ENCODE data around the gene PTPN22.

PTPN22 gene

DNA sequence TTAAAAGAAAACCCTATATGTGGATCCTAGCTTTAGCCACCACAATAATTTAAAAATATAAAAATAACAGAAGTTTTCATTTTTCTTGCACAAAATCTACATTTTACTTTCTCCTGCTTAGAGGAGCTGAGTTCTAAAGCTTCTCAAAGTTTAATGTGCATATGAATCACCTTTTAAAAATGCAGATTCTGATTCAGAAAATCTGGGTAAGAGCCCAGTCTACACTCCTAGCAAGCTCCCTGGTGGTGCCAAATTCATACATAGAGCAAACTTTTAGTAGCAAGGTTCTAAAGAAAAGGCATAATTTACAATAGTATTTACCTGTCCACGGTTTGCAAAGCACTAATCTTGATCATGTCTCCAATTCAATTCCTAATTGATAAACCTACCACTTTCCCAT, 78.5 kb downstream of the PTPN22 start:
- Histone ChIP-seq H3K9me3 (no peaks in the 10 kb centered on the region), H3K4me1 (peaks cover 4% of the 10 kb centered on the region), H3K27me3 (ENCODE audit: low read depth) (no peaks in the 10 kb centered on the region), H3K4me3 (no peak overlapping the region), H3K36me3 (replicated peaks) (peaks cover 6% of the 10 kb centered on the region; the same call in 1 of the 2 replicates)
- in situ Hi-C loops (cut with MboI; ENCODE audit: low sequenced_read_pairs): no loop called here
- DNase-seq (ENCODE audit: low spot score in 2 of 2): no peak

GRCh38 chr1:113792471-113792870, 79.0 kb downstream of the PTPN22 start:
- in situ Hi-C loops (cut with MboI; ENCODE audit: low sequenced_read_pairs): no loop called here
- H3K9me3 ChIP-seq: no peaks in the 10 kb centered on the region
- peaks cover 4% of the 10 kb centered on the region for H3K4me1 ChIP-seq
- no peak overlapping the region for H3K4me3 ChIP-seq
- H3K27me3 ChIP-seq (ENCODE audit: low read depth): no peaks in the 10 kb centered on the region
- H3K36me3 ChIP-seq (replicated peaks): peaks cover 6% of the 10 kb centered on the region; the same call in 1 of the 2 replicates
- DNase-seq (ENCODE audit: low spot score in 2 of 2): no peak

DNA sequence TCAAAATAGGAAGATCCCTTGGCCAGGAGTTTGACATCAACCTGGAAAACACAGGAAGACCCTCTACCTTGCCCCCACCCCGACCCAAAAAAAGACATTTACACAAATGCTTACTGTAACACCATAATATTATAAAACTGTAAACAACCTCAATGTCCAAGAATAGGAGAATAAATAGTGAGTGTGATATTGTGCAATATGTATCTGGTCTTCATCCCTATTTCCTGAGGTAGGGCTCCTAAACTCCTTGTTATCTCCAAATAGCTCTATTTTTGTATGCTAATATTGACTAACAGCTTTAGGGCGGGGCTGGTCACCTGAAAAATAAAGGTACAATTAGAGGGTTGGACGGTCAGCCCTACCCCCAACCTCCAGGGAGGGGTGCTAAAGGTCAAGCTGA, 82.7 kb downstream of the PTPN22 start:
- no peak overlapping the region for H3K4me3 ChIP-seq
- in situ Hi-C loops (cut with MboI; ENCODE audit: low sequenced_read_pairs): no loop called here
- peaks cover 4% of the 10 kb centered on the region for H3K4me1 ChIP-seq
- H3K27me3 ChIP-seq (ENCODE audit: low read depth): no peaks in the 10 kb centered on the region
- H3K36me3 ChIP-seq (replicated peaks): no peaks in the 10 kb centered on the region; the same call in 1 of the 2 replicates
- no peak for DNase-seq (ENCODE audit: low spot score in 2 of 2)
- no peaks in the 10 kb centered on the region for H3K9me3 ChIP-seq

DNA sequence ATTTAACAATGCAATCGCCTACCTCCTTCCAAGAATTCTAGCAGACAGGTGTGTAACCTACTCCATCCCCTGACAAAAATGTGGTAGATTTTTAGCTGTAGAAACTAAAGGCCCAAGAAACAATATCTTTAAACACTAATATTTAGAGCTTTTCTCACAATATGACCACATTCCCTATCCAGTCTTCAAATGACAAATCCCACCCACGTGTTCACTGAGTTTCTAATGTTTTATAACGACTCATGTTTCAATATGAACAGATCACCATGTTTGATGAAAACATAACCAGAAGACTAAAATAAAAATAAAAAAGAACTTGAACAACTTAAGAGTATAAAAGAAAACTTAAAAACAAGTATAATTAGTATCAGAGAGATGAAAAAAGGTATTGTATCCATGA, 83.8 kb downstream of the PTPN22 start:
- no peak overlapping the region for H3K4me3 ChIP-seq
- H3K36me3 ChIP-seq (replicated peaks): no peaks in the 10 kb centered on the region; the same call in 1 of the 2 replicates
- no peaks in the 10 kb centered on the region for H3K9me3 ChIP-seq
- H3K4me1 ChIP-seq: no peaks in the 10 kb centered on the region; the same call in 1 of the 2 replicates
- in situ Hi-C loops (cut with MboI; ENCODE audit: low sequenced_read_pairs): no loop called here
- H3K27me3 ChIP-seq (ENCODE audit: low read depth): no peaks in the 10 kb centered on the region
- no peak for DNase-seq (ENCODE audit: low spot score in 2 of 2)

GRCh38 chr1:113786069-113786468, 85.4 kb downstream of the PTPN22 start:
- Histone ChIP-seq H3K27me3 (ENCODE audit: low read depth) (no peaks in the 10 kb centered on the region), H3K4me1 (no peaks in the 10 kb centered on the region; the same call in 1 of the 2 replicates), H3K36me3 (replicated peaks) (no peaks in the 10 kb centered on the region; the same call in 1 of the 2 replicates), H3K4me3 (no peak overlapping the region), H3K9me3 (no peaks in the 10 kb centered on the region)
- no peak for DNase-seq (ENCODE audit: low spot score in 2 of 2)
- in situ Hi-C loops (cut with MboI; ENCODE audit: low sequenced_read_pairs): no loop called here

- in situ Hi-C loops (cut with MboI; ENCODE audit: low sequenced_read_pairs): no loop called here
- no peaks in the 10 kb centered on the region for H3K9me3 ChIP-seq
- no peaks in the 10 kb centered on the region; the same call in 1 of the 2 replicates for H3K4me1 ChIP-seq
- no peak for DNase-seq (ENCODE audit: low spot score in 2 of 2)
- H3K36me3 ChIP-seq (replicated peaks): no peaks in the 10 kb centered on the region; the same call in 1 of the 2 replicates
- H3K27me3 ChIP-seq (ENCODE audit: low read depth): no peaks in the 10 kb centered on the region
- H3K4me3 ChIP-seq: no peak overlapping the region
These were observed 87.3 kb downstream of the PTPN22 start for GRCh38 chr1:113784104-113784779.

DNA sequence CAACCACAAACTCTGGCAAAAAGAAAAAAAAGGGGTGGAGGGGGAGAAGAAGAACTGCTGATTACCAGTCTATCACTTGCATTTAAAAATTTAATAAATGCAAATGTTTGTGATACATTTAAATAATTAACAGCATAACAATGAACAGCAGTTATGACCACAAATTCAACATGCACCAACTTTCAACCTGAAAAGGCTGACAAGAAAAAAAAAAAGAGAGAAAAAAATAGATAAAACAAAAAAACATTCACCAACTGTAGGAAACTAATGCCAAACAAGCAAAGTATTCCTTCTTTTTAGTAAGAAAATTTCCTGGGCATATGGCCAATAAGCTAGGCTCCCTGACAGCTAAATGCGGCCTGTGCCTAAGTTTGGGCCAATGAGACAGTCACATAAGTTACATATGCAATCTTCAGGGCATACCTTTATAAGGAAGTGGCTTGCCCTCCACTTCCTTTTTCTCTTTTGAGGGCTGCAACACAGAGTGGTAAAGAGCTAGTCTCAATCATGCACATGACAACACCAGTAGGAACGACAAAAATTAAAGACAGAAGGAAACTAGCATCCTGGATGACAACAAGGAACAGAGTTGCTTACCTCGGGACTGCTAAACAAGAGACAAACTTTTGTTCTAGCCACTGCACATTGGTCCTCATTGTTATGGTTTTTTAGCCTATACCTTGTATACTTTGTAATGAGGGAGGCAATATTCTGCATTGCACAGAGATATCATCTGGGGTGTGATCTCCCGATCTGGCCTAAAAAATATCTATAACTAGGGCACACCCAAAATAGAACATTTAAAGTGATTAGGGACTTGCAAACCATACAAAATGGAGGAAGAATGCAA, 88.0 kb downstream of the PTPN22 start:
- no peaks in the 10 kb centered on the region for H3K9me3 ChIP-seq
- no peaks in the 10 kb centered on the region; the same call in 1 of the 2 replicates for H3K36me3 ChIP-seq (replicated peaks)
- no peak for DNase-seq (ENCODE audit: low spot score in 2 of 2)
- no peaks in the 10 kb centered on the region; the same call in 1 of the 2 replicates for H3K4me1 ChIP-seq
- in situ Hi-C loops (cut with MboI; ENCODE audit: low sequenced_read_pairs): no loop called here
- no peaks in the 10 kb centered on the region for H3K27me3 ChIP-seq (ENCODE audit: low read depth)
- H3K4me3 ChIP-seq: no peak overlapping the region

DNA sequence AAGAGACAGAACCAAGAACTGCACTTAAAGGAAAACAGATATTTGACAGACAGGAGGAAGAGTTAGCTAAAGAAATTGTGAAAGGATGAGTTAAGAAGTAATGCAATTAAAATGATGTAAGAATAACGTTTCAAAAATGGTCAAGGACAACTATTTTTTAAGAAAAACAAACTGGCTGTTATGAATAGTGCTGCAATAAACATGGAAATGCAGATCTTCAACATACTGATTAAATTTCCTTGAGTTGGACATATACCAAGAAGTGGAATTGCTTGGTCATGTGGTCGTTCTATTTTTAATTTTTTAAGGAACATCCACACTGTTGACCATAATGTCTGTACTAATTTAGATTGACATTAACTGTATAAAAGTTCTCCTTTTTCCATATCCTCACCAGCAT, 89.1 kb downstream of the PTPN22 start:
- in situ Hi-C loops (cut with MboI; ENCODE audit: low sequenced_read_pairs): no loop called here

GRCh38 chr1:113780374-113781146, 91.0 kb downstream of the PTPN22 start:
- H3K36me3 ChIP-seq (replicated peaks): peaks cover 3% of the 10 kb centered on the region; the same call in 1 of the 2 replicates
- in situ Hi-C loops (cut with MboI; ENCODE audit: low sequenced_read_pairs): no loop called here

More for the DNA sequence above, 89.1 kb downstream of the PTPN22 start:
- no peaks in the 10 kb centered on the region; the same call in 1 of the 2 replicates for H3K4me1 ChIP-seq
- no peak for DNase-seq (ENCODE audit: low spot score in 2 of 2)
- H3K9me3 ChIP-seq: no peaks in the 10 kb centered on the region
- no peaks in the 10 kb centered on the region for H3K36me3 ChIP-seq (replicated peaks)
- H3K4me3 ChIP-seq: no peak overlapping the region
- H3K27me3 ChIP-seq (ENCODE audit: low read depth): no peaks in the 10 kb centered on the region

DNA sequence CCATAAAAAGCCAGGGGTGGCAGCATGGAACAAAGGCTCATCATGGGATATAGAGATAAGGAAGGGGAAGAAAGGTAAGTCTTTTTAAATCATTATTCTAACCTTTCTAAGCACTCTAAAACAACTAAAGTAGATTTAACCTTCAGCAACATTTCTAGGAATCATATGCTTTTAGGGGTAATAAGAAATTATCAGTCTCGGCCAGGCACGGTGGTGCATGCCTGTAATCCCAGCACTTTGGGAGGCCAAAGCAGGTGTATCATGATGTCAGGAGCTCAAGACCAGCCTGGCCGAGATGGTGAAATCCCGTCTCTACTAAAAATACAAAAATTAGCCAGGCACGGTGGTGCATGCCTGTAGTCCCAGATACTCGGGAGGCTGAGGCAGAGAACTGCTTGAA, 92.0 kb downstream of the PTPN22 start:
- in situ Hi-C loops (cut with MboI; ENCODE audit: low sequenced_read_pairs): no loop called here
- H3K36me3 ChIP-seq (replicated peaks): peaks cover 3% of the 10 kb centered on the region; the same call in 1 of the 2 replicates
- no peak for DNase-seq (ENCODE audit: low spot score in 2 of 2)
- no peaks in the 10 kb centered on the region; the same call in 1 of the 2 replicates for H3K4me1 ChIP-seq
- H3K4me3 ChIP-seq: no peak overlapping the region
- no peaks in the 10 kb centered on the region for H3K9me3 ChIP-seq
- no peaks in the 10 kb centered on the region for H3K27me3 ChIP-seq (ENCODE audit: low read depth)

More at GRCh38 chr1:113780374-113781146, 91.0 kb downstream of the PTPN22 start:
- Histone ChIP-seq H3K9me3 (no peaks in the 10 kb centered on the region), H3K4me1 (no peaks in the 10 kb centered on the region; the same call in 1 of the 2 replicates), H3K4me3 (no peak overlapping the region), H3K27me3 (ENCODE audit: low read depth) (no peaks in the 10 kb centered on the region)
- DNase-seq (ENCODE audit: low spot score in 2 of 2): no peak

GRCh38 chr1:113777561-113777960, 94.0 kb downstream of the PTPN22 start:
- Histone ChIP-seq H3K9me3 (no peaks in the 10 kb centered on the region), H3K4me1 (peaks cover 5% of the 10 kb centered on the region), H3K4me3 (no peak overlapping the region), H3K27me3 (ENCODE audit: low read depth) (no peaks in the 10 kb centered on the region), H3K36me3 (replicated peaks) (peaks cover 3% of the 10 kb centered on the region; the same call in 1 of the 2 replicates)
- in situ Hi-C loops (cut with MboI; ENCODE audit: low sequenced_read_pairs): no loop called here
- DNase-seq (ENCODE audit: low spot score in 2 of 2): no peak

GRCh38 chr1:113770031-113770430, 101.5 kb downstream of the PTPN22 start:
- no peak for DNase-seq (ENCODE audit: low spot score in 2 of 2)
- Histone ChIP-seq H3K27me3 (ENCODE audit: low read depth) (no peaks in the 10 kb centered on the region), H3K4me3 (no peak overlapping the region), H3K9me3 (no peaks in the 10 kb centered on the region), H3K36me3 (replicated peaks) (peaks cover 13% of the 10 kb centered on the region), H3K4me1 (peaks cover 45% of the 10 kb centered on the region)
- in situ Hi-C loops (cut with MboI; ENCODE audit: low sequenced_read_pairs): no loop called here

DNA sequence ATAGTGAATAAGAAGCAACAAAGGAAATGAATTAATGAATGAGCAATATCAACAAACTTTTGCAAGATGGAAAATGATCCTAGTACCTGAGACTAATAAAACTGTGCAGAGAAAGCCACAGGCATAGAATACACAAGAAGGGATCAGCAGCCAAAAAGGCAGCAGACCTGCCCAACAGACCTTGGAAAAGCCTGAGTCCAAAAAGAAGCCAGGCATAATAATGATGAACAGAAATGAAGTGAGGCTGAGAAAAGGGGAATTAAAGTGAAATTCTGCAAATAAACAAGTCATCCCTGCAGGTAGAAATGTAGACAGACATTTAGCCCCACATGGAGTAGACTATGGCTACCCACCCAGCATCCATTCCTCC, 101.9 kb downstream of the PTPN22 start:
- DNase-seq (ENCODE audit: low spot score in 2 of 2): no peak
- Histone ChIP-seq H3K4me3 (no peak overlapping the region), H3K27me3 (ENCODE audit: low read depth) (no peaks in the 10 kb centered on the region), H3K4me1 (peaks cover 45% of the 10 kb centered on the region), H3K9me3 (no peaks in the 10 kb centered on the region), H3K36me3 (replicated peaks) (peaks cover 13% of the 10 kb centered on the region)
- in situ Hi-C loops (cut with MboI; ENCODE audit: low sequenced_read_pairs): no loop called here

Measured in HAP-1 (cell line).